Neural progenitor cell (in vitro differentiated cells): ENCODE data around the gene TMEM183A.

Experiments
- CTCF ChIP-seq: fragments of 200-600 bp; sonication (generic); IDR thresholded peaks from 2 replicates; pipeline ENCODE4 v1.5.1; 2017; ENCODE audit warnings: antibody characterized with exemption, mild to moderate bottlenecking
- EZH2 ChIP-seq: fragments of 200-600 bp; sonication (generic); IDR thresholded peaks from 2 replicates; pipeline ENCODE4 v1.6.1; 2017; ENCODE audit warnings: antibody characterized with exemption, mild to moderate bottlenecking, moderate library complexity

GRCh38 chr1:202972046-202972445 is 35.1 kb upstream of the TMEM183A start:
- no peak for TF ChIP-seq EZH2
- no peak for TF ChIP-seq CTCF
